BE2C (cell line): Measurements from ENCODE around the gene VSIG10L.

Experiments used
- DNase-seq: peaks from one replicate; pipeline ENCODE4 v3.0.0-alpha.2; 2020
- H3K27me3 ChIP-seq: fragments of 250-450 bp; sonication (Bioruptor Pico); 2 replicates; pipeline ENCODE4 v1.5.1; 2020; ENCODE audit warnings: mild to moderate bottlenecking
- H3K36me3 ChIP-seq: fragments of 250-450 bp; sonication (Bioruptor Pico); 2 replicates; pipeline ENCODE4 v1.5.1; 2020; ENCODE audit warnings: mild to moderate bottlenecking
- H3K4me1 ChIP-seq: fragments of 250-450 bp; sonication (Bioruptor Pico); 2 replicates; pipeline ENCODE4 v1.5.1; 2020
- H3K4me3 ChIP-seq: 2 replicates; pipeline ENCODE4 v1.5.1; 2011; ENCODE audit warnings: low read depth, low read length
- H3K9me3 ChIP-seq: fragments of 250-450 bp; sonication (Bioruptor Pico); 2 replicates; pipeline ENCODE4 v1.5.1; 2020
- CTCF ChIP-seq: IDR thresholded peaks from 2 replicates; pipeline ENCODE4 v1.5.1; 2012; ENCODE audit warnings: mild to moderate bottlenecking, low read depth, low read length

The VSIG10L gene

GRCh38 chr19:51352783-51353360 lies 10.9 kb upstream of the VSIG10L start:
- TF ChIP-seq CTCF: no peak
- Histone ChIP-seq H3K4me3 (no peak overlapping the region), H3K9me3 (no peaks in the 10 kb centered on the region), H3K36me3 (peaks cover 24% of the 10 kb centered on the region), H3K4me1 (no peaks in the 10 kb centered on the region; the same call in 1 of the 2 replicates), H3K27me3 (no peaks in the 10 kb centered on the region)
- DNase-seq: no peak

- Histone ChIP-seq H3K36me3 (peaks cover 28% of the 10 kb centered on the region), H3K9me3 (no peaks in the 10 kb centered on the region), H3K4me3 (no peak overlapping the region), H3K27me3 (no peaks in the 10 kb centered on the region), H3K4me1 (no peaks in the 10 kb centered on the region; the same call in 1 of the 2 replicates)
- DNase-seq: no peak
- TF ChIP-seq CTCF: no peak
Observed at GRCh38 chr19:51351266-51351990, 9.5 kb upstream of the VSIG10L start.

- H3K4me1 ChIP-seq: no peaks in the 10 kb centered on the region; the same call in none of the 2 replicates
- no peaks in the 10 kb centered on the region for H3K9me3 ChIP-seq
- no peak for DNase-seq
- H3K4me3 ChIP-seq: no peak overlapping the region
- no peak for TF ChIP-seq CTCF
- H3K27me3 ChIP-seq: no peaks in the 10 kb centered on the region
- peaks cover 27% of the 10 kb centered on the region for H3K36me3 ChIP-seq
Observed at GRCh38 chr19:51347209-51347928, 5.4 kb upstream of the VSIG10L start.

GRCh38 chr19:51346742-51347141 lies 4.8 kb upstream of the VSIG10L start:
- Histone ChIP-seq H3K27me3 (no peaks in the 10 kb centered on the region), H3K9me3 (no peaks in the 10 kb centered on the region), H3K4me1 (no peaks in the 10 kb centered on the region; the same call in none of the 2 replicates), H3K4me3 (no peak overlapping the region), H3K36me3 (peaks cover 23% of the 10 kb centered on the region)
- no peak for DNase-seq
- no peak for TF ChIP-seq CTCF

GRCh38 chr19:51345076-51345620 lies 3.2 kb upstream of the VSIG10L start:
- H3K36me3 ChIP-seq: peaks cover 13% of the 10 kb centered on the region
- H3K4me3 ChIP-seq: no peak overlapping the region
- DNase-seq: no peak
- no peak for TF ChIP-seq CTCF
- no peaks in the 10 kb centered on the region for H3K9me3 ChIP-seq
- no peaks in the 10 kb centered on the region; the same call in none of the 2 replicates for H3K4me1 ChIP-seq
- H3K27me3 ChIP-seq: peaks cover 8% of the 10 kb centered on the region
